B cell (primary cell): ENCODE data around the gene MAGI2. TPM values are rescaled to one million over a fixed set of nuclear protein-coding genes. Genes with fewer than 3 reads are reported as not detected.

Experiments used
- ATAC-seq: fragments of 200-7000 bp; cut with Tn5 transposase; one replicate; pipeline ENCODE4 v1.10.0; 2021; ENCODE audit warnings: low read depth, mild to moderate bottlenecking, moderate number of reproducible peaks, moderate library complexity
- CTCF ChIA-PET: fragments of 350-600 bp; sonication (Branson Sonifier 250); formaldehyde crosslinking; loops from one replicate; lab custom pipeline; 2021; ENCODE audit warnings: antibody characterized with exemption, inconsistent platforms; lab: Charles Lee
- POLR2A ChIA-PET: fragments of 350-600 bp; sonication (Branson Sonifier 250); formaldehyde crosslinking; loops from one replicate; lab custom pipeline; 2021; ENCODE audit warnings: antibody characterized with exemption; lab: Charles Lee
- DNase-seq: peaks from one replicate; pipeline ENCODE4 v3.0.0; 2013
- H2AFZ ChIP-seq: 2 replicates; pipeline ENCODE4 v1.6.1; 2012; ENCODE audit warnings: mild to moderate bottlenecking, low read depth, low read length; ENCODE audit not compliant: insufficient read depth, poor library complexity, severe bottlenecking
- H3K27ac ChIP-seq, 2 donors: 1 replicate in 1 of 2; 2 replicates in 1 of 2; pipeline ENCODE4 v1.5.1; 2012 to 2013; ENCODE audit warnings: low read length in 2 of 2, mild to moderate bottlenecking in 2 of 2, moderate library complexity in 1 of 2
- H3K27me3 ChIP-seq, 4 experiments: fragments of 200-600 bp in 1 of 4; sonication (generic) in 1 of 4; replicated peaks in 1 of 4; 1 replicate in 2 of 4; 2 replicates in 2 of 4; pipeline versions ENCODE4 v1.6.1 to v1.7.0; 2013 to 2016; ENCODE audit warnings: low read length in 3 of 4, mild to moderate bottlenecking in 2 of 4, mixed read lengths in 1 of 4, moderate library complexity in 1 of 4; ENCODE audit not compliant: insufficient read depth in 4 of 4, control insufficient read depth in 3 of 4; ENCODE audit errors: control extremely low read depth in 1 of 4
- H3K36me3 ChIP-seq, 2 experiments: replicated peaks in 1 of 2; 1 replicate in 1 of 2; 2 replicates in 1 of 2; pipeline versions ENCODE4 v1.6.1 to v1.7.1; 2013; ENCODE audit warnings: low read length in 1 of 2; ENCODE audit not compliant: insufficient read depth in 2 of 2, control insufficient read depth in 1 of 2; ENCODE audit errors: control extremely low read depth in 1 of 2, extremely low read depth in 1 of 2
- H3K4me1 ChIP-seq, 2 donors: fragments of 200-600 bp in 1 of 2; sonication (generic) in 1 of 2; 1 replicate in 1 of 2; 2 replicates in 1 of 2; pipeline versions ENCODE4 v1.5.1 to v1.6.1; 2013 to 2017; ENCODE audit warnings: low read length in 2 of 2; ENCODE audit not compliant: control insufficient read depth in 2 of 2, insufficient read depth in 2 of 2
- H3K4me2 ChIP-seq: replicated peaks from 2 replicates; pipeline ENCODE3; 2012; ENCODE audit warnings: mild to moderate bottlenecking, low read depth, low read length; ENCODE audit not compliant: poor library complexity, severe bottlenecking
- H3K4me3 ChIP-seq, 5 experiments: fragments of 200-600 bp in 1 of 5; sonication (generic) in 1 of 5; 1 replicate in 3 of 5; 2 replicates in 2 of 5; pipeline versions ENCODE4 v1.5.1 to v1.7.0; 2011 to 2016; ENCODE audit warnings: low read length in 4 of 5, mild to moderate bottlenecking in 4 of 5, low read depth in 2 of 5, control low read depth in 1 of 5, moderate library complexity in 1 of 5; ENCODE audit not compliant: insufficient read depth in 1 of 5; ENCODE audit errors: control extremely low read depth in 1 of 5, extremely low read depth in 1 of 5
- H3K79me2 ChIP-seq: fragments of 200-600 bp; sonication (generic); one replicate; pipeline ENCODE4 v1.6.0; 2016; ENCODE audit warnings: low read length; ENCODE audit not compliant: control insufficient read depth, insufficient read depth
- H3K9ac ChIP-seq: fragments of 200-600 bp; sonication (generic); 2 replicates; pipeline ENCODE4 v1.6.1; 2017; ENCODE audit warnings: mild to moderate bottlenecking, low read length, moderate library complexity
- H3K9me3 ChIP-seq, 3 donors: one replicate each; pipeline versions ENCODE4 v1.6.1 to v1.7.1; 2013; ENCODE audit warnings: low read length in 2 of 3; ENCODE audit not compliant: control insufficient read depth in 2 of 3, insufficient read depth in 1 of 3; ENCODE audit errors: control extremely low read depth in 1 of 3
- H4K20me1 ChIP-seq: 2 replicates; pipeline ENCODE4 v1.6.0; 2012; ENCODE audit warnings: mild to moderate bottlenecking, low read length; ENCODE audit not compliant: insufficient read depth, control insufficient read depth, poor library complexity, severe bottlenecking
- H3K27ac Mint-ChIP-seq: one replicate; pipeline ENCODE4 v1.8.0; 2021; ENCODE audit warnings: mixed read lengths
- H3K27me3 Mint-ChIP-seq: one replicate; pipeline ENCODE4 v1.8.0; 2021; ENCODE audit warnings: mixed read lengths
- H3K4me1 Mint-ChIP-seq: one replicate; pipeline ENCODE4 v1.8.0; 2021; ENCODE audit warnings: mixed read lengths
- H3K4me3 Mint-ChIP-seq: one replicate; pipeline ENCODE4 v1.8.0; 2021; ENCODE audit warnings: mixed read lengths
- H3K9me3 Mint-ChIP-seq: one replicate; pipeline ENCODE4 v1.8.0; 2022; ENCODE audit warnings: mixed read lengths; ENCODE audit not compliant: insufficient read depth
- EZH2 ChIP-seq: IDR thresholded peaks from 2 replicates; pipeline ENCODE4 v1.6.1; 2012; ENCODE audit warnings: borderline replicate concordance, low read depth, mild to moderate bottlenecking, moderate library complexity, low read length; ENCODE audit not compliant: insufficient read depth, poor library complexity, severe bottlenecking
- WGBS: methylation state at CpG from one replicate; pipeline ENCODE4 v1.1.5; 2013; ENCODE audit warnings: missing lambda C conversion rate; ENCODE audit not compliant: insufficient coverage; 5-methylcytosine and 5-hydroxymethylcytosine counted together
- intact Hi-C: fragments of 100-400 bp; cut with micrococcal nuclease; formaldehyde crosslinking; loops from one replicate; pipeline ENCODE4 v1.10.0; 2022
- polyA plus RNA-seq: library from polyadenylated mRNA; depleted of rRNA; stranded (reverse); fragments of >200 nt; gene quantifications from 2 replicates; pipeline ENCODE4 v1.2.3, GENCODE V29; 2012
- total RNA-seq, 2 donors: library from RNA; stranded (reverse); fragments of 120-200 nt in 1 of 2; gene quantifications; 1 replicate in 1 of 2; 2 replicates in 1 of 2; pipeline versions ENCODE4 v1.2.3 to v1.2.4, GENCODE V29; 2013 to 2022
- TF ChIP-seq, protein P1 (sequence below): fragments of 200-600 bp; IDR thresholded peaks from one replicate; pipeline ENCODE4 v1.8.0; 2022; ENCODE audit warnings: antibody characterized with exemption, mild to moderate bottlenecking

MAGI2 gene
- total and polyA plus RNA-seq, 2 donors (not counting 1 experiment from before 2014, with no cell fraction given) = 0.16 to 0.64 TPM

DNA sequence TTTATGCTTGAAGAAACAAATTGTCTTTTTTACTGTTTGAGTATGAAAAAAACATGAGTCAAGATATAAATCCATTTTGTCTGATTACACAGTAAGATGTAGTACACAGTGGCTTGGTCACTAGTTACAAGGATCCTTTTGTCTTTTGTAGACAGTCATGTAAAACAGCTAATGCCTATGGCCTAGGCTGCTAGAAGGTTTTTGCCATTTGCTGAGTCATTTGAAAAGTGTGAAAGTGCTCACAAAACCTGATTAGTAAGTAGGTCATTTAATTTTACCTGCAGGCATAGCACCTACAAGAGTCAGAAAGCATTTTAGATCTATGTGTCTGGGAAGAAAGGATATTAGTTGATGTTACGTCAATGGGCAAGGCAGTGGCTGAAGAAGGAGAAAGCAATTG, 819.4 kb downstream of the MAGI2 start:
- no CpG with 5 or more reads among the region's 1 CpG for WGBS
- H2AFZ ChIP-seq = no peak overlapping the region
- CTCF ChIA-PET = no interaction called here
- H4K20me1 ChIP-seq = no peaks in the 10 kb centered on the region
- Mint-ChIP-seq H3K9me3 (no peaks in the 10 kb centered on the region), H3K27me3 (no peaks in the 10 kb centered on the region), H3K4me1 (no peaks in the 10 kb centered on the region), H3K27ac (no peak overlapping the region), H3K4me3 (no peak overlapping the region)
- intact Hi-C loops = loop anchor here (10.0 kb wide), 1 partner anchor 59 kb away; no protein-coding TSS in a partner anchor
- no peaks in the 10 kb centered on the region for H3K4me1 ChIP-seq
- DNase-seq (no peak), ATAC-seq (no peak)
- H3K4me2 ChIP-seq = no peak overlapping the region
- H3K9me3 ChIP-seq = peaks cover 0 to 8% (median 0%) of the 10 kb centered on the region in 3 donors
- TF ChIP-seq EZH2 = no peak
- TF ChIP-seq, protein P1, sequence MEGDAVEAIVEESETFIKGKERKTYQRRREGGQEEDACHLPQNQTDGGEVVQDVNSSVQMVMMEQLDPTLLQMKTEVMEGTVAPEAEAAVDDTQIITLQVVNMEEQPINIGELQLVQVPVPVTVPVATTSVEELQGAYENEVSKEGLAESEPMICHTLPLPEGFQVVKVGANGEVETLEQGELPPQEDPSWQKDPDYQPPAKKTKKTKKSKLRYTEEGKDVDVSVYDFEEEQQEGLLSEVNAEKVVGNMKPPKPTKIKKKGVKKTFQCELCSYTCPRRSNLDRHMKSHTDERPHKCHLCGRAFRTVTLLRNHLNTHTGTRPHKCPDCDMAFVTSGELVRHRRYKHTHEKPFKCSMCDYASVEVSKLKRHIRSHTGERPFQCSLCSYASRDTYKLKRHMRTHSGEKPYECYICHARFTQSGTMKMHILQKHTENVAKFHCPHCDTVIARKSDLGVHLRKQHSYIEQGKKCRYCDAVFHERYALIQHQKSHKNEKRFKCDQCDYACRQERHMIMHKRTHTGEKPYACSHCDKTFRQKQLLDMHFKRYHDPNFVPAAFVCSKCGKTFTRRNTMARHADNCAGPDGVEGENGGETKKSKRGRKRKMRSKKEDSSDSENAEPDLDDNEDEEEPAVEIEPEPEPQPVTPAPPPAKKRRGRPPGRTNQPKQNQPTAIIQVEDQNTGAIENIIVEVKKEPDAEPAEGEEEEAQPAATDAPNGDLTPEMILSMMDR = no peak
- POLR2A ChIA-PET = no interaction called here
- H3K9ac ChIP-seq = no peak overlapping the region
- H3K27me3 ChIP-seq = no peaks in the 10 kb centered on the region
- no peaks in the 10 kb centered on the region for H3K36me3 ChIP-seq
- H3K79me2 ChIP-seq = no peaks in the 10 kb centered on the region
- H3K27ac ChIP-seq = no peak overlapping the region
- no peak overlapping the region for H3K4me3 ChIP-seq

DNA sequence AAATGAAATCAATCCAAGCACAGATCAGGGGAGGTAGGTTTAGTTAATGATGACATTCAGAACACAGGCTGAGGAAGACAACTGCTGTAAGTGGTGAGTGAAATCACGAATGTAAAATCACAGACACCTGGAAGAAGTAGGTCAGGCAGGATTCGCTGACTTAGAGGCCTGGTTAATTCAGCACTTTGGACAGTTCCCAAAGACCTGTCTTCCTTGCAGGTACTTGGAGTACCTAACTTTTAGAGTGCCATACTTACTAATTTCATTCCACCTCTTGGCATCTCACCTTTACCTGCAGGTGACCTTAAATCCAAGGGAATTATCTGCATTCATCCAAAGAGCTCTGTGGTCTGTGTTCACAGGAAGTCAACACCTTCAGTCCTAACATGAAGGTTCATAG, 832.5 kb downstream of the MAGI2 start:
- Mint-ChIP-seq H3K4me3 (no peak overlapping the region), H3K27me3 (no peaks in the 10 kb centered on the region), H3K4me1 (no peaks in the 10 kb centered on the region), H3K27ac (no peak overlapping the region), H3K9me3 (no peaks in the 10 kb centered on the region)
- no peak for TF ChIP-seq EZH2
- TF ChIP-seq, protein P1 = no peak
- no peak for DNase-seq
- 58% methylated on average over 2 of the region's 2 CpGs for WGBS
- CTCF ChIA-PET = no interaction called here
- Histone ChIP-seq H2AFZ (no peak overlapping the region), H4K20me1 (no peaks in the 10 kb centered on the region), H3K9ac (no peak overlapping the region), H3K9me3 (no peaks in the 10 kb centered on the region), H3K79me2 (no peaks in the 10 kb centered on the region), H3K27me3 (no peaks in the 10 kb centered on the region), H3K4me2 (no peak overlapping the region), H3K4me1 (no peaks in the 10 kb centered on the region), H3K36me3 (no peaks in the 10 kb centered on the region), H3K27ac (no peak overlapping the region), H3K4me3 (no peak overlapping the region)
- intact Hi-C loops = no loop called here
- ATAC-seq = no peak
- POLR2A ChIA-PET = no interaction called here
